Loucy (cell line): ENCODE data around the gene HMSD.

Experiments
- CTCF ChIP-seq: fragments of 200-600 bp; sonication (generic); conservative IDR thresholded peaks from 2 replicates; pipeline ENCODE4 v1.5.1; 2014; ENCODE audit warnings: mild to moderate bottlenecking, antibody characterized with exemption, low read length
- EZH2phosphoT487 ChIP-seq: fragments of 200-600 bp; IDR thresholded peaks from 2 replicates; pipeline ENCODE4 v1.6.1; 2018; ENCODE audit warnings: antibody characterized with exemption, mild to moderate bottlenecking, moderate library complexity, borderline replicate concordance

GRCh38 chr18:63903851-63904570 lies 45.1 kb upstream of the HMSD start:
- TF ChIP-seq CTCF: no peak
- TF ChIP-seq EZH2phosphoT487: no peak
